OCI-LY3 (cell line): ENCODE results near the gene ZDHHC16.
A peak's percentile ranks its signal among the peaks of the same experiment; 100 is the strongest.

Experiments used
- H2AFZ ChIP-seq: fragments of 200-600, 300-600 bp; shearing (Covaris generic); 2 replicates; pipeline ENCODE4 v1.6.0; 2014; ENCODE audit warnings: antibody characterized with exemption, low read depth, low read length
- H3K27ac ChIP-seq: fragments of 200-600, 300-600 bp; sonication (generic); 2 replicates; pipeline ENCODE4 v1.5.1; 2014; ENCODE audit warnings: mild to moderate bottlenecking, low read length, moderate library complexity, mixed read lengths
- H3K27me3 ChIP-seq: fragments of 200-600, 300-600 bp; sonication (generic); 2 replicates; pipeline ENCODE4 v1.6.1; 2014; ENCODE audit warnings: low read depth, low read length, mixed read lengths
- H3K36me3 ChIP-seq: fragments of 200-600, 300-600 bp; sonication (generic); replicated peaks from 2 replicates; pipeline ENCODE3; 2014; ENCODE audit warnings: low read depth, low read length, mixed read lengths
- H3K4me1 ChIP-seq: fragments of 300-600, 200-600 bp; sonication (generic); 2 replicates; pipeline ENCODE4 v1.6.1; 2014; ENCODE audit warnings: low read length, mixed read lengths
- H3K4me2 ChIP-seq: fragments of 200-600, 300-600 bp; sonication (generic); 2 replicates; pipeline ENCODE4 v1.6.1; 2014; ENCODE audit warnings: low read length, mixed read lengths
- H3K4me3 ChIP-seq: fragments of 300-600, 200-600 bp; sonication (generic); 2 replicates; pipeline ENCODE4 v1.5.1; 2014; ENCODE audit warnings: antibody characterized with exemption, mild to moderate bottlenecking, low read length, moderate library complexity
- H3K79me2 ChIP-seq: fragments of 300-600, 200-600 bp; shearing (Covaris generic); 2 replicates; pipeline ENCODE4 v1.6.1; 2014; ENCODE audit warnings: mild to moderate bottlenecking, low read length, mixed read lengths
- H3K9ac ChIP-seq: fragments of 300-600, 200-600 bp; shearing (Covaris generic); 2 replicates; pipeline ENCODE4 v1.6.0; 2014; ENCODE audit warnings: mild to moderate bottlenecking, low read length, moderate library complexity
- H3K9me3 ChIP-seq: fragments of 200-600, 300-600 bp; shearing (Covaris generic); 2 replicates; pipeline ENCODE4 v1.6.1; 2014; ENCODE audit warnings: low read length, mixed read lengths; ENCODE audit not compliant: insufficient read depth
- H4K20me1 ChIP-seq: fragments of 200-600, 300-600 bp; sonication (generic); 2 replicates; pipeline ENCODE4 v1.6.1; 2016; ENCODE audit warnings: low read length, mixed read lengths; ENCODE audit not compliant: insufficient read depth
- CTCF ChIP-seq: fragments of 200-600, 300-600 bp; sonication (generic); IDR thresholded peaks from 2 replicates; pipeline ENCODE4 v1.5.1; 2014; ENCODE audit warnings: antibody characterized with exemption, low read length, low read depth
- EZH2phosphoT487 ChIP-seq: fragments of 200-600 bp; shearing (Covaris generic); IDR thresholded peaks from 2 replicates; pipeline ENCODE4 v1.6.1; 2018; ENCODE audit warnings: antibody characterized with exemption, mixed run types, low read depth

Gene ZDHHC16

GRCh38 chr10:97445722-97446639 is at the start of gene ZDHHC16, which contains the start of gene EXOSC1:
Gene ZDHHC16, plus strand, starts transcription at chr10:97446175. Its CDS starts 5,501 bp downstream, at chr10:97451676.
Gene EXOSC1, minus strand, starts transcription at chr10:97446006. Its CDS starts 21 bp downstream, at chr10:97445985.
- Histone ChIP-seq H3K79me2 (peaks cover 49% of the 10 kb centered on the region), H3K4me1 (peaks cover 19% of the 10 kb centered on the region), H3K9ac (peak within 1 kb of the TSS; percentile 74), H3K4me3 (peak within 1 kb of the TSS; percentile 97), H3K4me2 (peak within 1 kb of the TSS; percentile 81), H3K27ac (peak within 1 kb of the TSS; percentile 27), H3K9me3 (no peaks in the 10 kb centered on the region), H4K20me1 (no peaks in the 10 kb centered on the region), H3K36me3 (peaks cover 2% of the 10 kb centered on the region), H3K27me3 (no peaks in the 10 kb centered on the region), H2AFZ (peak within 1 kb of the TSS; percentile 64; the same call in 1 of the 2 replicates)
- TF ChIP-seq CTCF = no peak

- Histone ChIP-seq H3K79me2 (peaks cover 18% of the 10 kb centered on the region), H3K4me3 (peak overlapping the region; percentile 93), H4K20me1 (no peaks in the 10 kb centered on the region), H3K9ac (peak overlapping the region; percentile 70), H3K27me3 (no peaks in the 10 kb centered on the region), H3K9me3 (no peaks in the 10 kb centered on the region), H3K36me3 (no peaks in the 10 kb centered on the region), H3K4me2 (peak overlapping the region; percentile 85), H3K27ac (peak overlapping the region; percentile 43), H3K4me1 (peaks cover 3% of the 10 kb centered on the region; the same call in 1 of the 2 replicates), H2AFZ (no peak overlapping the region)
- no peak for TF ChIP-seq EZH2phosphoT487
- TF ChIP-seq CTCF = no peak
Measured at GRCh38 chr10:97399843-97400545, 46.0 kb upstream of the ZDHHC16 start.

- H3K4me3 ChIP-seq = peak within 1 kb of the TSS; percentile 93
- peaks cover 18% of the 10 kb centered on the region for H3K79me2 ChIP-seq
- H3K27me3 ChIP-seq = no peaks in the 10 kb centered on the region
- peak within 1 kb of the TSS; percentile 92 for H2AFZ ChIP-seq
- TF ChIP-seq CTCF (no peak), EZH2phosphoT487 (no peak)
- H3K9me3 ChIP-seq = no peaks in the 10 kb centered on the region
- H3K27ac ChIP-seq = peak within 1 kb of the TSS; percentile 43
- H4K20me1 ChIP-seq = no peaks in the 10 kb centered on the region
- no peaks in the 10 kb centered on the region for H3K36me3 ChIP-seq
- peaks cover 3% of the 10 kb centered on the region; the same call in 1 of the 2 replicates for H3K4me1 ChIP-seq
- peak within 1 kb of the TSS; percentile 85 for H3K4me2 ChIP-seq
- peak within 1 kb of the TSS; percentile 70 for H3K9ac ChIP-seq
Measured at GRCh38 chr10:97400665-97401454, 45.1 kb upstream of the ZDHHC16 start, which contains the start of gene RRP12. Gene RRP12, minus strand, starts transcription at chr10:97401340. Its CDS starts 109 bp downstream, at chr10:97401231.
